HepG2 (cell line): ENCODE measurements around the gene MYLK2. TPM values are rescaled to one million over a fixed set of nuclear protein-coding genes. Genes with fewer than 3 reads are reported as not detected.
"Not testable (repeated sequence)": the region's sequence is repeated elsewhere in the genome, so short reads cannot be mapped to it uniquely, and the experiment has no call there.

ENCODE experiments used
- ATAC-seq: fragments of 200-7000 bp; cut with Tn5 transposase; 3 replicates; pipeline ENCODE4 v1.9.1; 2020; ENCODE audit warnings: mild to moderate bottlenecking, moderate library complexity
- BruUV-seq: library from RNA; stranded (reverse); fragments of 400-500 nt; replicated peaks from 2 replicates; lab custom pipeline; 2021; lab: Mats Ljungman, UMichigan
- CTCF ChIA-PET: fragments of 300-600 bp; formaldehyde crosslinking; extraction: SDS; loops from one replicate; lab custom pipeline; 2021; ENCODE audit warnings: low total read pairs, inconsistent platforms, low intra/inter-chr PET ratio; lab: Yijun Ruan, JAX
- POLR2A ChIA-PET: fragments of 350-600 bp; sonication (Branson Sonifier 250); formaldehyde crosslinking; loops from one replicate; lab custom pipeline; 2020; ENCODE audit warnings: antibody characterized with exemption, inconsistent platforms; lab: Yijun Ruan, JAX
- DNase-seq: peaks from one replicate; pipeline ENCODE4 v3.0.0-alpha.2; 2015; ENCODE audit warnings: low spot score
- FAIRE-seq: peaks from 3 replicates; lab custom pipeline; 2011; peaks lifted over from hg19 to GRCh38; lab: Jason Lieb, UNC
- H2AFZ ChIP-seq: one replicate; pipeline ENCODE4 v1.6.1; 2011; ENCODE audit warnings: low read length, inconsistent platforms
- H3K27ac ChIP-seq: fragments of 300-600 bp; 3 replicates; pipeline ENCODE4 v1.8.0; 2011; ENCODE audit warnings: mixed run types, mild to moderate bottlenecking, mixed read lengths, low read length, inconsistent platforms; ENCODE audit not compliant: insufficient read depth; ENCODE audit errors: extremely low read length
- H3K27me3 ChIP-seq, 2 experiments: fragments of 200-600 bp in 1 of 2; 2 replicates in 1 of 2; 3 replicates in 1 of 2; pipeline versions ENCODE4 v1.6.0 to v1.8.0; 2011; ENCODE audit warnings: low read length in 2 of 2, mild to moderate bottlenecking in 2 of 2, moderate library complexity in 2 of 2, inconsistent platforms in 1 of 2; ENCODE audit not compliant: insufficient read depth in 2 of 2, control insufficient read depth in 1 of 2
- H3K36me3 ChIP-seq, 2 experiments: fragments of 200-600 bp in 1 of 2; replicated peaks in 1 of 2; 2 replicates in 1 of 2; 3 replicates in 1 of 2; pipeline versions ENCODE4 v1.5.1 to v1.8.0; 2011; ENCODE audit warnings: low read length in 2 of 2, inconsistent platforms in 1 of 2; ENCODE audit not compliant: insufficient read depth in 2 of 2, control insufficient read depth in 1 of 2
- H3K4me1 ChIP-seq: 2 replicates; pipeline ENCODE4 v1.5.1; 2012; ENCODE audit warnings: low read length, inconsistent platforms; ENCODE audit not compliant: insufficient read depth
- H3K4me2 ChIP-seq: 2 replicates; pipeline ENCODE4 v1.6.0; 2011; ENCODE audit warnings: low read depth, low read length, inconsistent platforms
- H3K4me3 ChIP-seq, 3 experiments: fragments of 200-600 bp in 1 of 3; sonication (generic), shearing (Covaris generic) in 1 of 3; replicated peaks in 1 of 3; 2 replicates each; pipeline ENCODE4 v1.5.1; 2011 to 2016; ENCODE audit warnings: low read length in 3 of 3, inconsistent platforms in 2 of 3, low read depth in 2 of 3, mild to moderate bottlenecking in 2 of 3, control low read depth in 1 of 3, mixed read lengths in 1 of 3; ENCODE audit not compliant: insufficient read depth in 1 of 3
- H3K79me2 ChIP-seq: one replicate; pipeline ENCODE4 v1.6.1; 2011; ENCODE audit warnings: low read length, inconsistent platforms; ENCODE audit not compliant: insufficient read depth
- H3K9ac ChIP-seq: 2 replicates; pipeline ENCODE4 v1.6.0; 2011; ENCODE audit warnings: mild to moderate bottlenecking, low read depth, low read length, inconsistent platforms; ENCODE audit not compliant: insufficient read depth
- H3K9me3 ChIP-seq: 2 replicates; pipeline ENCODE4 v1.5.1; 2012; ENCODE audit warnings: mild to moderate bottlenecking, low read length
- H4K20me1 ChIP-seq: 2 replicates; pipeline ENCODE4 v1.6.0; 2011; ENCODE audit warnings: inconsistent platforms, mild to moderate bottlenecking, low read length, moderate library complexity; ENCODE audit not compliant: insufficient read depth
- CEBPB ChIP-seq: IDR thresholded peaks from 2 replicates; pipeline ENCODE4 v1.6.1; 2011; ENCODE audit warnings: low read depth, low read length, improper control_type of control experiment, borderline replicate concordance
- SPEN ChIP-seq: sonication (generic); formaldehyde crosslinking; IDR thresholded peaks from 2 replicates; pipeline ENCODE4 v1.5.1; 2020; ENCODE audit warnings: low read depth, mild to moderate bottlenecking, missing genetic modification reagents
- ZNF30 ChIP-seq: sonication (generic); formaldehyde crosslinking; IDR thresholded peaks from 2 replicates; pipeline ENCODE4 v1.5.0; 2020; ENCODE audit warnings: mild to moderate bottlenecking, missing genetic modification reagents
- WGBS: methylation state at CpG from one replicate; pipeline ENCODE4 v1.1.6; 2017; ENCODE audit warnings: low lambda C conversion rate; 5-methylcytosine and 5-hydroxymethylcytosine counted together
- in situ Hi-C: cut with HindIII; loops from 2 replicates; pipeline ENCODE4 v1.10.0; 2017; ENCODE audit warnings: low pct_unique_long_range_greater_than_20kb; ENCODE audit not compliant: extremely low pct_ligation_motif_present
- intact Hi-C: fragments of 100-400 bp; cut with micrococcal nuclease; formaldehyde crosslinking; loops from one replicate; pipeline ENCODE4 v1.10.0; 2022; ENCODE audit not compliant: unreplicated experiment
- polyA plus RNA-seq, 8 experiments: library from polyadenylated mRNA; depleted of rRNA in 3 of 8; stranded (reverse) in 7 of 8; unstranded in 1 of 8; fragments of >200 nt; fragmentation: Illumina TruSeq in 4 of 8; extraction: Trizol in 4 of 8; gene quantifications; 2 replicates each; pipeline versions ENCODE4 v1.2.1 to v1.2.3, GENCODE V29; 2011 to 2016; ENCODE audit warnings: low read depth in 4 of 8, missing spikeins in 1 of 8, mixed read lengths in 1 of 8; ENCODE audit not compliant: insufficient read depth in 1 of 8
- total RNA-seq, 5 experiments: library from RNA; depleted of rRNA; stranded (reverse); fragments of >200 nt; fragmentation: Illumina TruSeq; extraction: Trizol; gene quantifications; 2 replicates each; pipeline ENCODE4 v1.2.3, GENCODE V29; 2016; ENCODE audit warnings: low read depth in 1 of 5

MYLK2 gene
- total and polyA plus RNA-seq, 2 of the 13 experiments (the other 11 are each of a cell fraction or from before 2014, with no cell fraction given): 0.27 TPM; not detected in 1

GRCh38 chr20:31827059-31827458, 7.9 kb downstream of the MYLK2 start:
- peak; percentile 66; the same call in 1 of the 2 replicates for TF ChIP-seq CEBPB
- TF ChIP-seq ZNF30 (CRISPR knock-in tag): no peak
- TF ChIP-seq SPEN (CRISPR knock-in tag): no peak
- Histone ChIP-seq H3K79me2 (no peaks in the 10 kb centered on the region), H3K27me3 (peaks cover 12 to 54% of the 10 kb centered on the region in 2 experiments), H2AFZ (no peak overlapping the region), H3K4me2 (no peak overlapping the region), H3K4me3 (no peak overlapping the region), H4K20me1 (no peaks in the 10 kb centered on the region), H3K9ac (no peak overlapping the region), H3K27ac (no peak overlapping the region), H3K36me3 (no peaks in the 10 kb centered on the region), H3K9me3 (no peaks in the 10 kb centered on the region), H3K4me1 (0 out of 2 replicates have a peak, but pooled peaks cover 7% of the 10 kb centered on the region)
- no peak for DNase-seq
- intact Hi-C loops (loop anchor here (10.0 kb wide), 1 partner anchor 128 kb away; the partner anchor contains the start of gene PDRG1), in situ Hi-C loops (loop anchor here (10.0 kb wide), 1 partner anchor 268 kb away; no protein-coding TSS in a partner anchor)
- ChIA-PET POLR2A (no interaction called here), CTCF (no interaction called here)
- BruUV-seq: no TSS peak
- 2% methylated on average over 2 of the region's 2 CpGs for WGBS
- FAIRE-seq: no peak
- no peak for ATAC-seq

- H2AFZ ChIP-seq, CTCF ChIA-PET, DNase-seq, H3K79me2 ChIP-seq, H4K20me1 ChIP-seq, POLR2A ChIA-PET, H3K9ac ChIP-seq, FAIRE-seq, H3K27ac ChIP-seq, ATAC-seq, H3K4me2 ChIP-seq, H3K36me3 ChIP-seq, BruUV-seq, H3K9me3 ChIP-seq, H3K4me3 ChIP-seq, H3K4me1 ChIP-seq: not testable (repeated sequence)
- WGBS: 57% methylated on average over 11 of the region's 11 CpGs
- in situ Hi-C loops (loop anchor here (10.0 kb wide), 1 partner anchor 267 kb away; no protein-coding TSS in a partner anchor), intact Hi-C loops (loop anchor here (10.0 kb wide), 1 partner anchor 127 kb away; the partner anchor contains the start of gene PDRG1)
- H3K27me3 ChIP-seq: peaks cover 12 to 49% of the 10 kb centered on the region in 2 experiments
Observed at GRCh38 chr20:31828016-31828415, 8.9 kb downstream of the MYLK2 start.
